SHP77 treated with DMSO at 0.1 percent for 48 hours (cell line): ENCODE data around the gene FAM131B.
"Not testable (repeated sequence)": the region's sequence is repeated elsewhere in the genome, so short reads cannot be mapped to it uniquely, and the experiment has no call there.

Source experiments
- DNase-seq: peaks from one replicate; lab custom pipeline; 2025; lab: John Stamatoyannopoulos, UW

FAM131B gene

DNA sequence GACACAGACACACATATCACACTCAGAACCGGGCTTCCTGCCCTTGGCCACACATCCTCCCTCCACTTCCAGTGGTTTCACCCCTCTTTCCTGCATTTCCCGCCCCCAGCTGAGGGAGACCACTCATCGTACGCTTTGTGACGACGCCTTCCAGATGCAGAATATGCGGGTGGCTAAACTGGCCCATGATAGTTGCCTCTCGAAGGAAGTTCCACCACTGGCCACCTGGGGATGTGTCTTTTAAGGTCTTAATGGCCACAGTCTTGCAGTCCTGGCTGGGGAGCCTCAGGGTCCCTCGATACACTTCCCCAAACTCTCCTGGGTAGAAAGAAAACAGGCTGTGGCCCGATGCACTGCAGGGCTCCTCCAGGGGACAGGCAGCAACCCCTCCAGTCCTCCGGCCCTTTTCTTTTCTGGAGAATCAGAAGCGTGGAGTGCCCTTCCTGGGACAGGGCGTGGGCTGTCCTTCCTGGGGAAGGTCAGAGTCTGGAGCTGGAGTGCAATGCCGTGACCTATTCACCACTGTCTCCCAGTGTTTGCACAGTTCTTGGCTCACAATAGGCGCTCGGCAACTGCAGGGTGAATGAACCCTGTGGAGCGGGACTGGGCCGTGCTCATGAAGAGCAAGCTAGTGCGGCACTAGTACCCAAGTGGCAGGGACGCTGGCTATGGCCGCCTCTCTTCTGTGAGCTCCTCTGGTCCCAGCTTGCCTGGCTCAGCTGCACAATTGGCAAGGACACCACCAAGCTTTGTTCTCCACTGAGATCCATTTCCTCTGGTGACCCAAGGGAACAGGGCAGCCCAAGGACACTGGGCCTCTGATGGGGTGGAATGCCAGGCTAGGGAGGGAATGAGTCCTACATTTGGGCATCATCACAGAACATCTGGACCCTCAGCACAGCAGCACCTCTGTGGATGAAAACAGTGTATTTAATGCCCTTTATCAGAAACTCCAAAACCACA is 33.0 kb upstream of the FAM131B start:
- DNase-seq, result no peak

DNA sequence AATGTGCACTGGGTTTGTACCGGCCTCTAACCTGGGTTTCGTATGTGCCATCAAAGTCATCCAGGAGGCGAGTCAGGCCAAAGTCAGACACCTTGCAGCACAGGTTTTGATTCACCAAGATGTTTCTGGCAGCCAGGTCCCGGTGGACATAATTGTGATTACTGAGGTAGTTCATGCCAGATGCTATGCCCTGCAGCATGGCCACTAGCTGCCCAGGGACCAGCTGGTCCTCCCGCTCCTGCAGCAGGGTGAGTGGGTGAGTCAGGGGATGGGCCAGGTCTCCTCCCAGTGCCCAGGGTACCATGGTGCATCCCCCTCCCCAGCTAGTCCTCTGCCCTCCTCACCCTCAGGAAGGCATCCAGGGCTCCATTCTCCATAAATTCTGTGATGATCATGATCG is 32.3 kb upstream of the FAM131B start:
- no peak for DNase-seq

- no peak for DNase-seq
These were observed 31.6 kb upstream of the FAM131B start for GRCh38 chr7:143394068-143394467.

DNA sequence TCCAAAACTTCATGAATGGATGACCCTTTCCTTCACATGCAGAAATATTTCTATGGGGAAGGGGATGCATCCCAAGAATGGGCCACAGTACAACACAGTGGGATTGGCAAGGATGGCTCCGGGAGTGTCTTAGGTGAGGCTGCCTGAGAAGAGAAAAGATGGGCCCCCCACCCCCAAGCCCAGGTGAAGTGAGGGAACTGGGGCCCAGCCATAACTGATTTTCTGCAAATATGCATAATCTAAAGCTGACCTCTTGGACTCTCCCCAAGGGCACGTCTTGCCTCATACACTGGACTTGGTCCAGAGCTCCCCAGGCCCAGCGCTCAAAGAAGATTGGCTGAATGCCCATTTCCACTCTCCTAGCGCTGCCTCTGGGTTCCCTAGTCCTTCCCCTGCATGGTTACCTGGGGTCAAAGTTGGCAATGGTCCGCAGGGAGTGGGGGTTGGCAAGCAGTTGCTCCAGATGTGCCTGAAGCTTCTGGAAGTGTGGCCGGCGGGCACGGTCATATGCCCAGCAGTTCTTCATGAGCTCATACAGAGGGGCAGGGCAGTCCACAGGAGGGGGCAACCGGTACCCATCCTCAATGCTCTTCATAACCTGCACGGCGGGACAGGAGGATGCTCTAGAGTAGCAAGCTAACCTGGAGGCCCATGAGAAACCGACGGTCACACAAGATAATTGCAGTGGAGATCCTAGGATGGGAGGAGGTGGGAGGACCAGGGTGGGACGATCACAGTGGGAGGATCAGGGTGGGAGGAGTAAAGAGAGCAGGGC is 30.9 kb upstream of the FAM131B start:
- DNase-seq, result no peak

DNA sequence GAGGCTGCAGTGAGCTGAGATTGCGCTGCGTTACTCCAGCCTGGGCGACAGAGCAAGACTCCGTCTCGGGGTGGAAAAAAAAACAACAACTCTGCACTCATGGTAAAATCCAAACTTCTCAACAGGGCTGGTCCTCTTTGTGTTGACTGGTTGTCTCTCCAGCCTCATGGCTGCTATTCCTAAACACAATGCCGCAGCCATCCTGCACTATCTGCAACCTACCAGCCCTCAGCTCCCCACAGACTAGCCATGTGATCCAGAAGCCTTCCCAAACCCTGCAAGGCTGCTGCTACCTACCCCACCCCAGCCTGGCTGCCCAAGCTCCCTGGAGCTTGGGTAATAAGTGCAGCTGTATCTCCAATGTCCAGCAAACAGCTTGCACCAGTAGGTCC is 30.4 kb upstream of the FAM131B start:
- DNase-seq, result no peak

GRCh38 chr7:143392427-143392826 is 29.9 kb upstream of the FAM131B start:
- not testable (repeated sequence) for DNase-seq

GRCh38 chr7:143391462-143392404 is 29.2 kb upstream of the FAM131B start:
- no peak for DNase-seq

GRCh38 chr7:143390773-143391317 is 28.3 kb upstream of the FAM131B start:
- no peak for DNase-seq

DNA sequence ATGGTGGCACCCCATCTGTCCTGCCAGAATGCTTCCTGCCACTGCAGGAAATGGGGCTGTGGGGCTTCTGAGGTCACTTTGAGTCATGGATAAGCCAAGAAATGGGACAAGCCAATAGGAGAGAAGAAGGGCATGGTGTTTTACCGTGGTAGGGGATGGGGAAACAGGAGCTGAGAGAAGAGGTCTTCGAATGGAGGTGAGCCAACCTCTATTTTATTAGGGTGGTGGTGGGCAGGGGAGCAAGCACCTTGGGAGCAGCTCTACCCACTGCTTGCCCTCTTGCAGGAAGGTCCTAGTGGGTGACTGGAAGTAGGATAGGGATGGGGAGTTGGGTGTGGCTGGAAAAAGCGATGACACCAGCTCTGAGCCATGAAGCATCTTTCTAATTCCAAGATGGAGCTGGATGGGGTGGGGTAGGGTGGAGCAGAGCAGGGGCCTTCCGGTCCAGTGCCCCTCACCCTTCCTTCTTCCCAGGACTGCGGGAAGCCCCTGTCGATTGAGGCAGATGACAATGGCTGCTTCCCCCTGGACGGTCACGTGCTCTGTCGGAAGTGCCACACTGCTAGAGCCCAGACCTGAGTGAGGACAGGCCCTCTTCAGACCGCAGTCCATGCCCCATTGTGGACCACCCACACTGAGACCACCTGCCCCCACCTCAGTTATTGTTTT is 27.7 kb upstream of the FAM131B start:
- no peak for DNase-seq

DNA sequence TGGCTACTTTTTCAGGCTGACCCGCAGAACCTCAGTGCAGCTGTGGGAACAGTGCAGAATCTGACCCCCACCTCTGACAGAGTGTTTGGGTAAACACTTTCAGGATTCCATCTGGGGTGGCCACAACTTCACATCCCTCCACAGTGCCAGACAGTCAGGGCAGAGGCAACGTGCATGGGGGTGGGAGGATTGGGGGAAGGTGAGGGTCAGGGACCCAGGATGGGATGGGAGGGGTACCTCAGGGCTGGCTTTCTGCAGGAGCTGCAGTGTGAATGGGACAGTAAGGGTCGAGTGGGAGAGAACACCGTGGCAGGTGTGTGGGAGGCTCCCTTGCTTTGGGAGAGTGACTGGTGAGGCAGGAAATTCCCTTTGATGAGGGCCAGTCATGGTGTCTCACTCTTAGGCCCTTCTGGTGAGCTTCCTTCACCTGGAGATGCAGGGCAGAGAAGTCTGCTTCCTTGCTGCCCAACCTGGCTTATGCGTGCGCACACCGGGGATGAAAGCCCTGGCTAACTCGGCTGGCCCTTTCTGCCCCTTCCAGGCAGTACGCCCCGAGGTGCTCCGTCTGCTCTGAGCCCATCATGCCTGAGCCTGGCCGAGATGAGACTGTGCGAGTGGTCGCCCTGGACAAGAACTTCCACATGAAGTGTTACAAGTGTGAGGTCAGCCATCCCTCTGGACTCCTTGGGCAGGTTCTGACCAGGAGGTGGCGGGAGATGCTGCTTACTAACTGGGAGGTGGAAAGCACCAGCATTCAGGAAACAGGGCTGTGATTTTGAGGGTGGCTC is 27.0 kb upstream of the FAM131B start:
- DNase-seq, result no peak

DNA sequence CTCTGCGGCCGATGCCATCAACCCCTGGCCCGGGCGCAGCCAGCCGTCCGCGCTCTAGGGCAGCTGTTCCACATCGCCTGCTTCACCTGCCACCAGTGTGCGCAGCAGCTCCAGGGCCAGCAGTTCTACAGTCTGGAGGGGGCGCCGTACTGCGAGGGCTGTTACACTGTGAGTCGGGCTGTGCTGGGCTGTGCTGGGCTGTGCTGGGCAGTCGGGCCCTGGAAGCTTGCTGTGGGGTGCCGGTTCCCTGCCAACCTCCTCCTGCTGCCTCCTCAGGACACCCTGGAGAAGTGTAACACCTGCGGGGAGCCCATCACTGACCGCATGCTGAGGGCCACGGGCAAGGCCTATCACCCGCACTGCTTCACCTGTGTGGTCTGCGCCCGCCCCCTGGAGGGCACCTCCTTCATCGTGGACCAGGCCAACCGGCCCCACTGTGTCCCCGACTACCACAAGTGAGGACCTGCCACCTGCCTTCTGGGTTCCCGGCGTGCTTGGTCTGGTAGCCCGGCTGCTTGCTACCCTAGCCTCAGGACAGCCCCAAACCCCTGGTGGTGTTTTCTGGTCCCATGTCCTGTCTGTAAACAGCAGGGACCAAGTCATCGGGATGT is 26.1 kb upstream of the FAM131B start:
- DNase-seq, result no peak

- DNase-seq, result no peak
These were observed 25.5 kb upstream of the FAM131B start for GRCh38 chr7:143388051-143388450.

DNA sequence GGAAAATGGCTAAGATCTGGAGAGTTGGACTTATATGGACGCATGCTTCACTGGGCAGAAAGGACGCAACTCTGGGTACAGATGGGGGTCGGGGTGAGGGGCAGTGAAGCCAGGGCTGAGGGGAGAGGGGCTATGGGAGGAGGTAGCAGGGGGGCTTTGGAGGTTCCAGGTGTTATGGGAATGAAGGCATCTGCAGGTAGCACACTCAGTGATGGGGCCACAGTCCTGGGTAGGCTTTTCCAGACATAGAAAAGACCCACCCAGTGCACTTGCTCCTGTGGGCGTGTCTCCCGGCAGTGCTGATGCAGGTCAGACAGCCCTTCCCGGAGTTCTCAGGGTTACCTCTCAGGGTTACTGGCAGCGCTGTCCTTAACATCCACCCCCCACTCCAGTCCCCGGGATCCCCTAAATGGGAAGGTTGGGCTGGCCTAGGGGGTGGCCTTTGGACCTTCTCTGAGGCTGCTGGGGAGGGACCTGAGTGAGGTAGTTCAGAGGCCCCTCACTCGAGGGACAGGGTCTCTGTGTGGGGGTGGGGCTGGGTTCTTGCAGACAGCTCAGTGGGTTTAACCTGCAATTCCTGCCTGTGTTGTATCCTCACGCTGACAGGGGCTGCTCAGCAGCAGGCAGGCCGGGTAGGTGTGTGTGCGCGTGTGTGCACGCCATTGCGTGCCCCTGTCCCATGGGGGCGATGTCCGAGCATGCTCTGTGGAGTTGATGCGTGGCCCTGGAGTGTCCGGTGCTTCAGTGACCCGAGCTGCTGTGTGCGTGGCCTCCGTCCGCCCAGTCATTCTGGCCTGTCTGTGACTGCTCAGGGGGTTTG is 24.9 kb upstream of the FAM131B start:
- no peak for DNase-seq

DNA sequence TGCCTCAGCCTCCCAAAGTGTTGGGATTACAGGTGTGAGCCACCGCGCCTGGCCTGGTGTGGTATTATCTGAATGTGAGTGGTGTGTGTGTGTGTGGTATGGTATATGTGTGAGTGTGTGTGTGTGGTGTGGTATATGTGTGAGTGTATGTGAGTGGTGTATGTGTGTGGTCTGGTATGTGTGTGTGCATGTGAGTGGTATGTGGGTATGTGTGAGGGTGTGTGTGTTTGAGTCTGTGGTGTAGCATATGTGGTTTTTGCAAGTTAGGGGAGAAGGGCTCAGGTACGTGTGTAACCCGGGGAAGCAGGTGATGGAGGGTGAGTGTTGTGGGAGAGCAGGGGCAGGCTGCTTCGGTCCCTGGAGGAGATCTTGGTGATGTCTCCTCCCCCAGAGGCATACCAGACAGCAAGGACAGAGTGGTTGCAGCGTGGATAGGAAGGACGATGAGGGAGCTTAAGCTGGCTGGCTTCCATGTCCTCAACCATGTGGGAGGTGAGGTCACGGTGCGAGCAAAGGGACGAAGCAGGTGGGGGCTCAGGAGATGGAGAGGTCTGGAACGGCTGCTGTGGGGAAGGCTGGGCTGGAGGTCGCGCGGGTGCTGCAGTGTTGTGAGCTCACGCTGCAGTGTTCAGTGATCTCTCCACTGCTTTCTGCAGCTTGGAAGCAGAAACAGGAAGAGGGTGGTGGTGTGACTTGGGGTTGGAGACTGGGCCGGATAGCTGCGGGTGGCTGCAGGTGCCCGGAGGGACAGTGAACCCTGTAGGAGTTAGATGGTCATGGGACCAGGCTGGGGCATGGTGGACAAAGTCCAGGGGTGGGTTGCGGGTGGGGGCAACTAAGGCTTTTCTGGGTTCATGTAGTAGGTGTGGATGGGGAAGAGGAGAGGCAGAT is 23.6 kb upstream of the FAM131B start:
- DNase-seq, result no peak

GRCh38 chr7:143384661-143385631 is 22.4 kb upstream of the FAM131B start:
- no peak for DNase-seq

DNA sequence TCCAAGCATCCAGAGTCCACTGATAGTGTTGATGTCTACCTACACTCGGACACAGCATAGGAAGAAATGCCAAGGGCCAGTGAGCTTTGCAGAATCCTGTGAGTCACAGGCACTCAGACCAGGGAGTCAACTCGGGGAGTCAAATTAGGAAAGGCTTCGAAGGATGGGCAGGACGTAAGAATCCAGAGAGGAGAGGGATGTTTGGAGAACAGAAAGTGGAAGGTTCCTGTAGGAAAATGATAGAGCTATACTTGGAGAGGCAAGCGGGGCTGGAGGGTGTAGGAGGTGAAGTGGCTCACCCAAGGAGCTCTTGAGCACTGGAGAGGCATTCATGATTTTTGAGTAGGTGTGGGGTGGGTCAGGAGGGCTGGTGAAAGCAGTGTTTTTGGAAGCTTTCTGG is 21.6 kb upstream of the FAM131B start:
- no peak for DNase-seq

DNA sequence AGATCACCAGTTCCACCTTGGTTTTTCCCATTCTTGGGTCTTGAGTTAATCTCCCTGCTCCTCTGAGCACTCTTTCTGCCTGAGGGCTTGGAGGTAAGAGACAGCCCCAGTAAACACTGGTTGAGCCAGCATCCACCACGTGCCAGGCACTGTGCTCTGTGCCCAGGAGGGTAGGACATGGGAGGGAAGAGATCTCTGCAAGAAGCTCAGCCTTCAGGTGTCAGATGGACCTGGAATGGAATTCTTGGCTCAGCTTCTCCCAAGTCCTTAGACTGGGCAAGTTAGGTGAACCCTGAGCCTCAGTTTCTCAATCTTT is 21.1 kb upstream of the FAM131B start:
- DNase-seq, result no peak
